IMR-90 (cell line): Measurements from ENCODE around the gene SKAP1. TPM values are rescaled to one million over a fixed set of nuclear protein-coding genes. Genes with fewer than 3 reads are reported as not detected.

Experiments
- ATAC-seq: fragments of 200-7000 bp; cut with Tn5 transposase; 2 replicates; pipeline ENCODE4 v1.9.1; 2020; ENCODE audit warnings: low read depth, mild to moderate bottlenecking, moderate library complexity
- BruUV-seq: library from RNA; stranded (reverse); fragments of 400-500 nt; replicated peaks from 2 replicates; lab custom pipeline; 2021; lab: Mats Ljungman, UMichigan
- CTCF ChIA-PET: fragments of 300-600 bp; formaldehyde crosslinking; extraction: SDS; loops from one replicate; lab custom pipeline; 2021; ENCODE audit warnings: antibody characterized with exemption; lab: Yijun Ruan, JAX
- POLR2A ChIA-PET: fragments of 300-600 bp; sonication (Branson Sonifier 250); formaldehyde crosslinking; loops from one replicate; lab custom pipeline; 2022; ENCODE audit warnings: antibody characterized with exemption; ENCODE audit not compliant: unreplicated experiment; lab: Charles Lee
- DNase-seq: peaks from one replicate; pipeline ENCODE4 v3.0.0; 2013
- H2AFZ ChIP-seq: replicated peaks from 2 replicates; pipeline ENCODE3; 2013; ENCODE audit warnings: low read length, mild to moderate bottlenecking; ENCODE audit not compliant: poor library complexity
- H2AK5ac ChIP-seq: 2 replicates; pipeline ENCODE4 v1.6.1; 2013; ENCODE audit warnings: low read depth, low read length, inconsistent platforms
- H2AK9ac ChIP-seq: replicated peaks from 2 replicates; pipeline ENCODE3; 2013; ENCODE audit warnings: mild to moderate bottlenecking, low read depth, low read length, moderate library complexity; ENCODE audit not compliant: poor library complexity
- H2BK120ac ChIP-seq: 2 replicates; pipeline ENCODE4 v1.6.1; 2013; ENCODE audit warnings: low read depth, low read length, inconsistent platforms
- H2BK15ac ChIP-seq: 3 replicates; pipeline ENCODE4 v1.6.1; 2013; ENCODE audit warnings: low read depth, low read length, inconsistent platforms
- H2BK20ac ChIP-seq: 2 replicates; pipeline ENCODE4 v1.6.1; 2013; ENCODE audit warnings: low read depth, mild to moderate bottlenecking, inconsistent platforms, low read length, moderate library complexity
- H2BK5ac ChIP-seq: 2 replicates; pipeline ENCODE4 v1.6.1; 2013; ENCODE audit warnings: mild to moderate bottlenecking, low read depth, low read length, inconsistent platforms; ENCODE audit not compliant: poor library complexity, severe bottlenecking
- H3K14ac ChIP-seq: replicated peaks from 2 replicates; pipeline ENCODE4 v1.6.1; 2013; ENCODE audit warnings: low read depth, low read length, inconsistent platforms
- H3K18ac ChIP-seq: 2 replicates; pipeline ENCODE4 v1.6.1; 2013; ENCODE audit warnings: low read depth, low read length, control low read depth
- H3K23ac ChIP-seq: 2 replicates; pipeline ENCODE4 v1.6.1; 2013; ENCODE audit warnings: low read depth, low read length, inconsistent platforms
- H3K27ac ChIP-seq: 2 replicates; pipeline ENCODE4 v1.5.1; 2013; ENCODE audit warnings: mild to moderate bottlenecking, control low read depth, low read length; ENCODE audit not compliant: insufficient read depth
- H3K27me3 ChIP-seq: 2 replicates; pipeline ENCODE4 v1.6.1; 2013; ENCODE audit warnings: low read length; ENCODE audit not compliant: control insufficient read depth, insufficient read depth
- H3K36me3 ChIP-seq: 2 replicates; pipeline ENCODE4 v1.6.1; 2013; ENCODE audit warnings: low read length, mixed read lengths; ENCODE audit not compliant: control insufficient read depth, insufficient read depth
- H3K4ac ChIP-seq: 2 replicates; pipeline ENCODE4 v1.6.1; 2013; ENCODE audit warnings: low read depth, low read length, inconsistent platforms
- H3K4me1 ChIP-seq: 2 replicates; pipeline ENCODE4 v1.6.1; 2013; ENCODE audit warnings: low read length, mixed read lengths; ENCODE audit not compliant: control insufficient read depth, insufficient read depth
- H3K4me2 ChIP-seq: 2 replicates; pipeline ENCODE4 v1.6.1; 2013; ENCODE audit warnings: low read depth, mild to moderate bottlenecking, control low read depth, low read length, moderate library complexity
- H3K4me3 ChIP-seq: 2 replicates; pipeline ENCODE4 v1.5.1; 2013; ENCODE audit warnings: low read depth, mild to moderate bottlenecking, control low read depth, low read length, moderate library complexity; ENCODE audit not compliant: insufficient read depth
- H3K56ac ChIP-seq: 2 replicates; pipeline ENCODE4 v1.6.1; 2013; ENCODE audit warnings: low read length, inconsistent platforms; ENCODE audit not compliant: insufficient read depth; ENCODE audit errors: extremely low read depth
- H3K79me1 ChIP-seq, 2 experiments: 2 replicates each; pipeline ENCODE4 v1.6.1; 2013; ENCODE audit warnings: low read length in 2 of 2, inconsistent platforms in 1 of 2, low read depth in 1 of 2
- H3K9ac ChIP-seq: 2 replicates; pipeline ENCODE4 v1.6.1; 2013; ENCODE audit warnings: low read depth, low read length, control low read depth
- H3K9me1 ChIP-seq: 2 replicates; pipeline ENCODE4 v1.6.1; 2013; ENCODE audit warnings: low read length, inconsistent platforms; ENCODE audit not compliant: insufficient read depth
- H3K9me3 ChIP-seq: 2 replicates; pipeline ENCODE4 v1.6.1; 2013; ENCODE audit warnings: low read length; ENCODE audit not compliant: control insufficient read depth, insufficient read depth
- H4K20me1 ChIP-seq: 2 replicates; pipeline ENCODE4 v1.6.1; 2013; ENCODE audit warnings: low read length, inconsistent platforms; ENCODE audit not compliant: insufficient read depth
- H4K5ac ChIP-seq: 2 replicates; pipeline ENCODE4 v1.6.1; 2013; ENCODE audit warnings: mild to moderate bottlenecking, low read depth, low read length, control low read depth
- H4K8ac ChIP-seq, 2 experiments: 2 replicates each; pipeline ENCODE4 v1.6.1; 2013; ENCODE audit warnings: low read depth in 2 of 2, low read length in 2 of 2, control low read depth in 1 of 2, inconsistent platforms in 1 of 2
- H4K91ac ChIP-seq: 2 replicates; pipeline ENCODE4 v1.6.1; 2013; ENCODE audit warnings: low read depth, low read length, inconsistent platforms; ENCODE audit not compliant: insufficient read depth
- BHLHE40 ChIP-seq: fragments of 150-350 bp; IDR thresholded peaks from 2 replicates; pipeline ENCODE4 v1.6.1; 2016; ENCODE audit warnings: mild to moderate bottlenecking, low read depth, low read length
- CEBPB ChIP-seq: IDR thresholded peaks from 2 replicates; pipeline ENCODE4 v1.6.1; 2012; ENCODE audit warnings: low read depth, low read length, improper control_type of control experiment
- CHD1 ChIP-seq: IDR thresholded peaks from 2 replicates; pipeline ENCODE4 v1.6.1; 2012; ENCODE audit warnings: low read depth, low read length, improper control_type of control experiment
- FOS ChIP-seq: fragments of 150-350 bp; IDR thresholded peaks from 2 replicates; pipeline ENCODE4 v1.6.1; 2016; ENCODE audit warnings: low read depth, low read length
- MAFK ChIP-seq: IDR thresholded peaks from 2 replicates; pipeline ENCODE4 v1.6.1; 2012; ENCODE audit warnings: low read depth, low read length, improper control_type of control experiment
- MAZ ChIP-seq: IDR thresholded peaks from 2 replicates; pipeline ENCODE4 v1.6.1; 2012; ENCODE audit warnings: low read depth, mild to moderate bottlenecking, low read length, improper control_type of control experiment, moderate library complexity, borderline replicate concordance
- MXI1 ChIP-seq: IDR thresholded peaks from 2 replicates; pipeline ENCODE4 v1.6.1; 2012; ENCODE audit warnings: low read depth, mild to moderate bottlenecking, low read length, moderate library complexity, borderline replicate concordance
- NFE2L2 ChIP-seq: fragments of 150-350 bp; IDR thresholded peaks from 2 replicates; pipeline ENCODE4 v1.6.1; 2016; ENCODE audit warnings: low read depth, mild to moderate bottlenecking, low read length
- POLR2A ChIP-seq: IDR thresholded peaks from 2 replicates; pipeline ENCODE4 v1.6.1; 2012; ENCODE audit warnings: mild to moderate bottlenecking, low read depth, low read length
- RAD21 ChIP-seq: IDR thresholded peaks from 2 replicates; pipeline ENCODE4 v1.6.1; 2012; ENCODE audit warnings: low read length, improper control_type of control experiment
- RCOR1 ChIP-seq: IDR thresholded peaks from 2 replicates; pipeline ENCODE4 v1.6.1; 2012; ENCODE audit warnings: mild to moderate bottlenecking, low read length, improper control_type of control experiment; ENCODE audit not compliant: insufficient replicate concordance
- RFX5 ChIP-seq: IDR thresholded peaks from 2 replicates; pipeline ENCODE4 v1.8.0; 2012; ENCODE audit warnings: low read depth, mild to moderate bottlenecking, low read length, moderate library complexity
- SMC3 ChIP-seq: fragments of 150-350 bp; IDR thresholded peaks from 2 replicates; pipeline ENCODE4 v1.6.1; 2016; ENCODE audit warnings: low read depth, mild to moderate bottlenecking, antibody characterized with exemption, low read length, moderate library complexity
- WGBS, 2 experiments: methylation state at CpG; one replicate each; pipeline versions ENCODE4 v1.1.5 to v1.1.7; 2013; ENCODE audit warnings: missing lambda C conversion rate in 2 of 2; ENCODE audit not compliant: insufficient read length in 1 of 2; ENCODE audit errors: extremely low coverage in 2 of 2; 5-methylcytosine and 5-hydroxymethylcytosine counted together
- dilution Hi-C: fragments of 300-500 bp; cut with HindIII; formaldehyde crosslinking; loops from one replicate; pipeline ENCODE4 v1.14.3; 2018; ENCODE audit warnings: low sequenced_read_pairs; ENCODE audit not compliant: unreplicated experiment
- in situ Hi-C: fragments of 300-500 bp; cut with MboI; formaldehyde crosslinking; loops from 3 replicates; pipeline ENCODE4 v1.14.3; 2019; ENCODE audit warnings: low sequenced_read_pairs, inconsistent platforms, mixed read lengths
- intact Hi-C: fragments of 100-400 bp; cut with micrococcal nuclease; formaldehyde crosslinking; loops from 2 replicates; pipeline ENCODE4 v1.10.0; 2022
- polyA plus RNA-seq, 3 experiments: library from polyadenylated mRNA; depleted of rRNA; stranded (reverse); fragments of >200 nt; gene quantifications; 2 replicates each; pipeline ENCODE4 v1.2.3, GENCODE V29; 2012; ENCODE audit warnings: low replicate concordance in 1 of 3
- total RNA-seq: library from RNA; depleted of rRNA; stranded (reverse); fragments of >200 nt; gene quantifications from 2 replicates; pipeline ENCODE4 v1.2.3, GENCODE V29; 2012
- TF ChIP-seq, protein P1 (sequence below): conservative IDR thresholded peaks from 2 replicates; pipeline ENCODE4 v1.5.1; 2012; ENCODE audit warnings: mild to moderate bottlenecking, low read depth, low read length, improper control_type of control experiment
- TF ChIP-seq, protein P2 (sequence below): fragments of 150-350 bp; IDR thresholded peaks from 2 replicates; pipeline ENCODE4 v1.6.1; 2016; ENCODE audit warnings: low read depth, mild to moderate bottlenecking, low read length, moderate library complexity, borderline replicate concordance
- TF ChIP-seq, protein P3 (sequence below): fragments of 150-350 bp; IDR thresholded peaks from 2 replicates; pipeline ENCODE4 v1.6.1; 2017; ENCODE audit warnings: mild to moderate bottlenecking, antibody characterized with exemption, low read length, low read depth

SKAP1 gene
- total and polyA plus RNA-seq, 2 of the 4 experiments (the other 2 are of a cell fraction) = not detected

DNA sequence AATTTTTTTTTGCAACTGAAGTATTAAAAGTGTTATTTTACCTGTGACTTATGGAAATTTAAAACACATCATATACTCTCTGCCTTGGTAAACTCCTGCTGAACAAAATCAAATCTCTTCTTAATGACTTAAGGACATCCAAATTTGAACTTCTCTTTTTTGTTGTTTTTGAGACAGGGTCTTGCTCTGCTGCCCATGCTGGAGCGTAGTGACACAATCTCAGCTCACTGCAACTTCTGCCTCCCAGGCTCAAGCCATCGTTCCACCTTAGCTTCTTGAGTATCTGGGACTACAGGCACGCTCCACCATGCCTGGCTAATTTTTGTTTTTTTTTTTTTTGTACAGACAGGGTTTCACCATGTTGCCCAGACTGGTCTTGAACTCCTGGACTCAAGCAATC lies 56.1 kb downstream of the SKAP1 start:
- no peak for TF ChIP-seq RFX5
- no peak for TF ChIP-seq RCOR1
- TF ChIP-seq NFE2L2 = no peak
- no peak for TF ChIP-seq MAFK
- no peak for TF ChIP-seq CHD1
- TF ChIP-seq, protein P1, sequence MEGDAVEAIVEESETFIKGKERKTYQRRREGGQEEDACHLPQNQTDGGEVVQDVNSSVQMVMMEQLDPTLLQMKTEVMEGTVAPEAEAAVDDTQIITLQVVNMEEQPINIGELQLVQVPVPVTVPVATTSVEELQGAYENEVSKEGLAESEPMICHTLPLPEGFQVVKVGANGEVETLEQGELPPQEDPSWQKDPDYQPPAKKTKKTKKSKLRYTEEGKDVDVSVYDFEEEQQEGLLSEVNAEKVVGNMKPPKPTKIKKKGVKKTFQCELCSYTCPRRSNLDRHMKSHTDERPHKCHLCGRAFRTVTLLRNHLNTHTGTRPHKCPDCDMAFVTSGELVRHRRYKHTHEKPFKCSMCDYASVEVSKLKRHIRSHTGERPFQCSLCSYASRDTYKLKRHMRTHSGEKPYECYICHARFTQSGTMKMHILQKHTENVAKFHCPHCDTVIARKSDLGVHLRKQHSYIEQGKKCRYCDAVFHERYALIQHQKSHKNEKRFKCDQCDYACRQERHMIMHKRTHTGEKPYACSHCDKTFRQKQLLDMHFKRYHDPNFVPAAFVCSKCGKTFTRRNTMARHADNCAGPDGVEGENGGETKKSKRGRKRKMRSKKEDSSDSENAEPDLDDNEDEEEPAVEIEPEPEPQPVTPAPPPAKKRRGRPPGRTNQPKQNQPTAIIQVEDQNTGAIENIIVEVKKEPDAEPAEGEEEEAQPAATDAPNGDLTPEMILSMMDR = no peak
- no peak for TF ChIP-seq POLR2A
- no peak for TF ChIP-seq FOS
- no peak for TF ChIP-seq SMC3
- TF ChIP-seq MAZ = no peak
- TF ChIP-seq MXI1 = no peak
- TF ChIP-seq BHLHE40 = no peak
- TF ChIP-seq, protein P2, sequence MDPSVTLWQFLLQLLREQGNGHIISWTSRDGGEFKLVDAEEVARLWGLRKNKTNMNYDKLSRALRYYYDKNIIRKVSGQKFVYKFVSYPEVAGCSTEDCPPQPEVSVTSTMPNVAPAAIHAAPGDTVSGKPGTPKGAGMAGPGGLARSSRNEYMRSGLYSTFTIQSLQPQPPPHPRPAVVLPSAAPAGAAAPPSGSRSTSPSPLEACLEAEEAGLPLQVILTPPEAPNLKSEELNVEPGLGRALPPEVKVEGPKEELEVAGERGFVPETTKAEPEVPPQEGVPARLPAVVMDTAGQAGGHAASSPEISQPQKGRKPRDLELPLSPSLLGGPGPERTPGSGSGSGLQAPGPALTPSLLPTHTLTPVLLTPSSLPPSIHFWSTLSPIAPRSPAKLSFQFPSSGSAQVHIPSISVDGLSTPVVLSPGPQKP = no peak
- TF ChIP-seq CEBPB = no peak
- TF ChIP-seq, protein P3, sequence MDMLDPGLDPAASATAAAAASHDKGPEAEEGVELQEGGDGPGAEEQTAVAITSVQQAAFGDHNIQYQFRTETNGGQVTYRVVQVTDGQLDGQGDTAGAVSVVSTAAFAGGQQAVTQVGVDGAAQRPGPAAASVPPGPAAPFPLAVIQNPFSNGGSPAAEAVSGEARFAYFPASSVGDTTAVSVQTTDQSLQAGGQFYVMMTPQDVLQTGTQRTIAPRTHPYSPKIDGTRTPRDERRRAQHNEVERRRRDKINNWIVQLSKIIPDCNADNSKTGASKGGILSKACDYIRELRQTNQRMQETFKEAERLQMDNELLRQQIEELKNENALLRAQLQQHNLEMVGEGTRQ = no peak
- TF ChIP-seq RAD21 = no peak
- H2BK20ac ChIP-seq = no peak overlapping the region
- POLR2A ChIA-PET = no interaction called here
- CTCF ChIA-PET = interaction anchor here (0.6 kb wide), 1 partner anchor 44 kb away, joined by 4 read pairs; no protein-coding TSS in a partner anchor
- DNase-seq = no peak
- no peaks in the 10 kb centered on the region for H3K4me1 ChIP-seq
- no peak overlapping the region for H3K9ac ChIP-seq
- H3K27me3 ChIP-seq = peaks cover 48% of the 10 kb centered on the region
- no peak overlapping the region for H3K23ac ChIP-seq
- H4K20me1 ChIP-seq = no peaks in the 10 kb centered on the region
- no peak overlapping the region for H2AK9ac ChIP-seq
- H4K5ac ChIP-seq = no peak overlapping the region
- H3K9me1 ChIP-seq = 0 out of 2 replicates have a peak, but pooled peaks cover 3% of the 10 kb centered on the region
- no peak overlapping the region for H2BK5ac ChIP-seq
- H3K14ac ChIP-seq = no peak overlapping the region
- no peak overlapping the region for H2AFZ ChIP-seq
- BruUV-seq = no TSS peak
- H3K4me2 ChIP-seq = no peak overlapping the region
- no peak for ATAC-seq
- H4K91ac ChIP-seq = no peak overlapping the region
- no peak overlapping the region for H3K4ac ChIP-seq
- no peak overlapping the region for H2BK15ac ChIP-seq
- no peaks in the 10 kb centered on the region for H3K36me3 ChIP-seq
- H4K8ac ChIP-seq = no peak overlapping the region
- H3K79me1 ChIP-seq = no peaks in the 10 kb centered on the region
- dilution Hi-C loops = no loop called here
- in situ Hi-C loops = no loop called here
- H2AK5ac ChIP-seq = no peak overlapping the region
- no peak overlapping the region for H2BK120ac ChIP-seq
- no peak overlapping the region for H3K18ac ChIP-seq
- H3K56ac ChIP-seq = no peak overlapping the region
- intact Hi-C loops = no loop called here
- 63% methylated on average over 2 of the region's 3 CpGs; no CpG with 5 or more reads in 1 of the 2 experiments for WGBS, 2 experiments
- H3K9me3 ChIP-seq = no peaks in the 10 kb centered on the region
- no peak overlapping the region for H3K27ac ChIP-seq
- no peak overlapping the region for H3K4me3 ChIP-seq
